ENCODE measurements around the gene TIMP2. TPM values are rescaled to one million over a fixed set of nuclear protein-coding genes. Genes with fewer than 3 reads are reported as not detected.
"Not testable (repeated sequence)": the region's sequence is repeated elsewhere in the genome, so short reads cannot be mapped to it uniquely, and the experiment has no call there.

The TIMP2 gene
- total RNA-seq, 1 donor from 2014 or later, result 535 TPM

DNA sequence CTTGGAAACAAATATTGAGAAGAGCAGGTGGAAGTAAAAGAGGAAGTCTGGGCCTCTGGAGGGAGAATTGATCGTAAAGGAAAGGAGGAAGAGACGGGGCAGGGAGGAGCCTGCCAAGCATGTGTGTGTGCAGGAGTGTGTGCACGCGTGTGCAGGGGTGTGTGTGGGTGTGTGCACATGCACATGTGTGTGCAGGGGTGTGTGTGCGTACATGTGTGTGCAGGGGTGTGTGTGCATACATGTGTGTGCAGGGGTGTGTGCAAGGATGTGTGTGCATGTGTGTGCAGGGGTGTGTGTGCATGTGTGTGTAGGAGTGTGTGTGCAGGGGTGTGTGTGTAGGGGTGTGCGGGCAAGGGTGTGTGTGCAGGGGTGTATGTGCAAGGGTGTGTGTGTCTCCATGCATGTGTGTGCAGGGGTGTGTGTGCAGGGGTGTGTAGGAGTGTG lies 32.2 kb downstream of the TIMP2 start:
- Mint-ChIP-seq H3K36me3 (ENCODE audit: low read depth) (peaks cover 17% of the 10 kb centered on the region), H3K27ac (ENCODE audit: unreplicated experiment) (no peak overlapping the region), H3K4me3 (ENCODE audit: unreplicated experiment) (no peak overlapping the region), H3K9me3 (ENCODE audit: low read depth) (no peaks in the 10 kb centered on the region), H3K4me1 (ENCODE audit: low read depth) (peaks cover 40% of the 10 kb centered on the region), H3K27me3 (ENCODE audit: low read depth) (no peaks in the 10 kb centered on the region)
- no peak for DNase-seq (ENCODE audit: low spot score)
- TF ChIP-seq, protein P1, sequence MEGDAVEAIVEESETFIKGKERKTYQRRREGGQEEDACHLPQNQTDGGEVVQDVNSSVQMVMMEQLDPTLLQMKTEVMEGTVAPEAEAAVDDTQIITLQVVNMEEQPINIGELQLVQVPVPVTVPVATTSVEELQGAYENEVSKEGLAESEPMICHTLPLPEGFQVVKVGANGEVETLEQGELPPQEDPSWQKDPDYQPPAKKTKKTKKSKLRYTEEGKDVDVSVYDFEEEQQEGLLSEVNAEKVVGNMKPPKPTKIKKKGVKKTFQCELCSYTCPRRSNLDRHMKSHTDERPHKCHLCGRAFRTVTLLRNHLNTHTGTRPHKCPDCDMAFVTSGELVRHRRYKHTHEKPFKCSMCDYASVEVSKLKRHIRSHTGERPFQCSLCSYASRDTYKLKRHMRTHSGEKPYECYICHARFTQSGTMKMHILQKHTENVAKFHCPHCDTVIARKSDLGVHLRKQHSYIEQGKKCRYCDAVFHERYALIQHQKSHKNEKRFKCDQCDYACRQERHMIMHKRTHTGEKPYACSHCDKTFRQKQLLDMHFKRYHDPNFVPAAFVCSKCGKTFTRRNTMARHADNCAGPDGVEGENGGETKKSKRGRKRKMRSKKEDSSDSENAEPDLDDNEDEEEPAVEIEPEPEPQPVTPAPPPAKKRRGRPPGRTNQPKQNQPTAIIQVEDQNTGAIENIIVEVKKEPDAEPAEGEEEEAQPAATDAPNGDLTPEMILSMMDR (IDR thresholded peaks at IDR 0.05), result no peak

DNA sequence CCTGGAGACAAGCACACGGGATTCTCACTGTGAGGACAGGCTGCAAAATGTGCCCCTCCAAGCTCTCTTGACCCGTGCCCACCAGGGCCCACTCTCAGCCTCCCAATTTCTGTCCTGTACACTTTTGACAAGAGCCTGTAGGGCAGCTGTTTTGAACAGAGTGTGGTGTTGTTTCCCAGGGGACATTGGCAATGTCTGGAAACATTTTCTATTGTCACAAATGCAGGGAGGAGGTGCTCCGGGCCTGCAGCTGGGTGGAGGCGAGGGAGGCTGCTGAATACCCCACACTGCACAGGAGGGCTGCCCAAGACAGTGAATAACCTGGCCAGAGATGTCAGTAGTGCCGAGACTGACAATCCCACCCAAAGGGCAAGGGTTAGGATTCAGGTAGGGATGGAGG lies 32.7 kb downstream of the TIMP2 start:
- no peak for DNase-seq (ENCODE audit: low spot score)
- H3K36me3 Mint-ChIP-seq (ENCODE audit: low read depth), result peaks cover 17% of the 10 kb centered on the region
- H3K4me1 Mint-ChIP-seq (ENCODE audit: low read depth), result peaks cover 39% of the 10 kb centered on the region
- H3K4me3 Mint-ChIP-seq (ENCODE audit: unreplicated experiment), result no peak overlapping the region
- no peaks in the 10 kb centered on the region for H3K27me3 Mint-ChIP-seq (ENCODE audit: low read depth)
- TF ChIP-seq, protein P1 (IDR thresholded peaks at IDR 0.05), result no peak
- H3K27ac Mint-ChIP-seq (ENCODE audit: unreplicated experiment), result no peak overlapping the region
- no peaks in the 10 kb centered on the region for H3K9me3 Mint-ChIP-seq (ENCODE audit: low read depth)

DNA sequence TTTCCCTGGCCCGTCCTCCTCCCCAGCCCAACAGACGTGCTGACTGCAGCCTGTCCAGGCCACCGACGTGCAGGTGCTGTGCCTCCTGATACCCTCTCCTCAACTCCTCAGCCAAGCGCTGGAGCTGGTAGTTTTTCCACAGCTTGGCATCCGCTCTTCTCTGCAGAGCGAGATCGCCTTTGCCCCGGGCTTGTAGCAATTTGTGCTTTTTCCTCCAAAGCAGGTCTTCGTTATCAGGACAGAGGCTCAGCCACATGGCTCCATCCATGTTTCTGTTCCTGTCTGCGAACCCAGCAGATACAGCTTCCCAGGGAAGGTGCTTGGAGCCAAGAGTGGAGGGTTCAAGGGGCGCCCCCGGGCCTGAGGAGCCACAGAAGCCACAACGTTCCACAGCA lies 33.1 kb downstream of the TIMP2 start:
- Mint-ChIP-seq H3K4me1 (ENCODE audit: low read depth) (peaks cover 37% of the 10 kb centered on the region), H3K27ac (ENCODE audit: unreplicated experiment) (no peak overlapping the region), H3K36me3 (ENCODE audit: low read depth) (peaks cover 17% of the 10 kb centered on the region), H3K4me3 (ENCODE audit: unreplicated experiment) (no peak overlapping the region), H3K27me3 (ENCODE audit: low read depth) (no peaks in the 10 kb centered on the region), H3K9me3 (ENCODE audit: low read depth) (no peaks in the 10 kb centered on the region)
- no peak for DNase-seq (ENCODE audit: low spot score)
- TF ChIP-seq, protein P1 (IDR thresholded peaks at IDR 0.05), result no peak

DNA sequence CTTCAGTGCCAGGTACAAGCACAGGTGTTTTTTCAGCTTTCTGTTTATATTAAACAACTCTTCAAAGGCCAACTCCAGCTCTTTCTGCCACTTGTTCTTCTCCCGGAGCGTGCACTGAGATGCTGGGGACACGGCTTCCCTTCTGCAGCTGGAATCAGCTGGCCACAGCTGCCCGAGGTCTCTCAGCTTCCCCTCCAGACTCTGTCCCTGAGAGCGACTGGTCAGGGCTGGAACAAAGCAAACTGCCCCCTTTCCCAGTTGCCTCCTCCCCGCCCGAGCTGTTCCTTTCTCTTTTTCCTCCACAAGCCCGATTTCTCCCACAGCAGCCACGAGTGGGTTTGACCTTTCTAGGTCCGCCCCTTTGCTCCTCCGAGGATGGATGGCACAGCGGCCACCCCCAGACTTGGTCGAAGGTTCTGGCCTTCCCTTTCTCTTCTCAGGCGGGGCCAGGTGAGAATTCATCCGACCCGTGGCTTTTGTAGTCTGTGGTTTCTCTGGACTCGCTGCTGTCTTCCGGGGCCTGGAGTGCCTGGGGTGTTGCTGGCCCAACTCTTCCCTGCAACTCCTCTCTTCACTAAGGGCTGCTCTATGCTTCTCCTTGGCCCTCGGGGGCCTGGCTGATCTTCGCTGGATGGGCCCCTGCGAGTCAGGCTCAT lies 33.7 kb downstream of the TIMP2 start:
- Mint-ChIP-seq H3K4me1 (ENCODE audit: low read depth) (peaks cover 39% of the 10 kb centered on the region), H3K4me3 (ENCODE audit: unreplicated experiment) (no peak overlapping the region), H3K36me3 (ENCODE audit: low read depth) (peaks cover 17% of the 10 kb centered on the region), H3K27me3 (ENCODE audit: low read depth) (no peaks in the 10 kb centered on the region), H3K27ac (ENCODE audit: unreplicated experiment) (no peak overlapping the region), H3K9me3 (ENCODE audit: low read depth) (no peaks in the 10 kb centered on the region)
- DNase-seq (ENCODE audit: low spot score), result no peak
- TF ChIP-seq, protein P1 (IDR thresholded peaks at IDR 0.05), result no peak

DNA sequence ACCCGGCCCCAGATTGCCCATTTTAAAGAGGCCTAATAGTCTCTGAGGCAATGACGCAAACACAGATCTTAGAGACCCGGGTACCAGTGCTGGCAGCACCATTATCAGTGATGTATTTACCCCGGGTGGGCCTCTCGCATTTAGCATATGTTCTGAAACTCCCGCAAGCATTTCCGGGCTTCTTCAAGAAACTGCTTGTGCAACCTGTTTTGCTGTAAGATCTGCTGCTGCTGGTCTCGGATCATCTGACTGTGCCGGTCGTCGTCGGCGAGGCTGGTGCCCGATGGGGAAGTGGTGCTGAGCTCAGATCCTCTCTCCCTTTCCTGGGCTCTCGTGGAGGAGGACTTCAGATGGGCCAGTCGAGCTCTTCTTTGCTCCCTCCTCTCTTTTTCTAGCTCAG lies 34.7 kb downstream of the TIMP2 start:
- Mint-ChIP-seq H3K27me3 (ENCODE audit: low read depth) (no peaks in the 10 kb centered on the region), H3K9me3 (ENCODE audit: low read depth) (no peaks in the 10 kb centered on the region), H3K36me3 (ENCODE audit: low read depth) (peaks cover 17% of the 10 kb centered on the region), H3K4me3 (ENCODE audit: unreplicated experiment) (no peak overlapping the region), H3K27ac (ENCODE audit: unreplicated experiment) (no peak overlapping the region), H3K4me1 (ENCODE audit: low read depth) (peaks cover 38% of the 10 kb centered on the region)
- TF ChIP-seq, protein P1 (IDR thresholded peaks at IDR 0.05), result no peak
- no peak for DNase-seq (ENCODE audit: low spot score)

DNA sequence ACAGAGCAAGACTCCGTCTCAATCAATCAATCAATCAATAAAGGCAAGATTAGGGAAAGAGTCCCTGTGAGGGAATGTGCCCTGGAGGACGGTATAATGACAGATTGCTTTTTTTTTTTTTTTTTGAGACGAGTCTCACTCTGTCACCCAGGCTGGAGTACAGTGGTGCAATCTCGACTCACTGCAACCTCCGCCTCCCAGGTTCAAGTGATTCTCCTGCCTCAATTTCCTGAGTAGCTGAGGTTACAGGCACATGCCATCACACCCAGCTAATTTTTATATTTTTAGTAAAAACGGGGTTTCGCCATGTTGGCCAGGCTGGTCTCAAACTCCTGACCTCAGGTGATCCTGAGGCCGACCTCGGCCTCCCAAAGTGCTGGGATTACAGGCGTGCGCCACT lies 35.1 kb downstream of the TIMP2 start:
- H3K9me3 Mint-ChIP-seq (ENCODE audit: low read depth); DNase-seq (ENCODE audit: low spot score); H3K27ac Mint-ChIP-seq (ENCODE audit: unreplicated experiment); H3K4me3 Mint-ChIP-seq (ENCODE audit: unreplicated experiment); H3K27me3 Mint-ChIP-seq (ENCODE audit: low read depth): not testable (repeated sequence)
- H3K4me1 Mint-ChIP-seq (ENCODE audit: low read depth), result peaks cover 37% of the 10 kb centered on the region
- H3K36me3 Mint-ChIP-seq (ENCODE audit: low read depth), result peaks cover 17% of the 10 kb centered on the region
